CD4-positive, alpha-beta T cell treated with Interleukin-21 for 1 hour (primary cell): Measurements from ENCODE around the gene ATP13A1.
A peak's percentile ranks its signal among the peaks of the same experiment; 100 is the strongest.

Source experiments
- DNase-seq: peaks from one replicate; pipeline ENCODE4 v3.0.0-alpha.2; 2020

The ATP13A1 gene

DNA sequence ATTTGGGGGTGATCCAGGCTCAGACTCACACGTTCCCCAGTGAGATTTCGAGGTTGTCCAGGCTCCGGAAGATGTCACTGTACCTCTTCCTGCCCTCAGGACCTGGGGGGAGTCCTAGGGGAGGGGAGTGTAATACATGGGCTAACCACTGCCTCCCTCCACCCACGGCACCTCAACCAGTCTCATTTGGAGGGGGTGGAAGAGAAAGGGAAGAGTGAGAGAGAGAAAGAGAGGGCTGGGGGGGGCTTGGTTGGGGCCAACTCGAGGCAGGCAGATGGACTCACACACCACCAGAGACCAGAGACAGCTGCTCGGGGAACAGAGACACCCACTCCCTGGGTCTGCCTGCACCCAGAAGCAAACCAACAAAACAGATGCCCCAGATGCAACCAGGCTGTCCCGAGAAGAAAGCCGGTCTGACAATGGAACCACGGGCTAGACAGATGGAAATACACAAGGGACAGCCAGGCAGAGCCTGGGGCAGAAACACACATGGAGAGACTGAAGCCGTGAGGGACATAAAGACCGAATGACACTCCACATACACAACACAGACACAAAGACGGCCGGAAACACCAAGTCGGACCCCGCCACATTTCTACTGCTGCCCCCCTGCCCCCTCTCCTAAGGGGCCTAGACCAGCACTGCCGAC, 20.8 kb downstream of the ATP13A1 start:
- peak; percentile 72 for DNase-seq

DNA sequence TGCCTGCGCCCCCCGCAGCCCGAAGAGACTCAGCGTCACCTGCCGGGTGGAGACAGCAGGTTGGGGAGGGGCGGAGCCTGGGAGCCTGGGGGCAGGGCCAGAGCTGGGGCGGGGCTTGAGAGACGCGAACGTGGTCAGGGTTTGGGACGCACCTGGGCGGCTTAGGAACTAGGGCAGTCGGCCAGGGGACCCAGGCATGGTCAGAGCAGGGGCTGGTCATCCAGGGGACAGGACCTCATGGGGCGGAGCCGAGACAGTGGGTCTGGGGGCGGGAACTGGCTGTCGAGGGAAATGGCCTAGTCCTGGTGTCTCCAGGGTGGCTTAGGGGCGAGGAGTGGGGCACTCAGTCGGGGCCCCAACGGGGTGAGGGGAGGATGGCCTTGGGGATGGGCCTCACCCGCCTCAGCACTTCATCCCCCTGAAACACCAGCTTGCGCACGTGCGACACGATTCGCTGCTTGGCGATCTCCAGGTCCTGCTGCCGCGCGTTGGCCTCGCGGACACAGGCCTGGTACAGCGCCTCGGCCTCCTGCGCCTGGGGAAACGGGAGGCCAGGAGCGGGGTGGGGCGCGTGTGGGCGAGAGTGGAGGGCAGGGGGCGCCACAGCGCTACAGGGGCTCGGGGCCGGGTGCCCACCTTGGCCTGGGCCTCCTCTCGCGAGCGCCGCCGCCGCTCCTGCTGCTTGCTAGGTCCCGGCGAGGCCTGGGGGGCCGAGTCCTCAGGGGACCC, 25.8 kb downstream of the ATP13A1 start:
- no peak for DNase-seq

- DNase-seq, result no peak
These were observed 26.3 kb downstream of the ATP13A1 start for GRCh38 chr19:19637186-19637522.

DNA sequence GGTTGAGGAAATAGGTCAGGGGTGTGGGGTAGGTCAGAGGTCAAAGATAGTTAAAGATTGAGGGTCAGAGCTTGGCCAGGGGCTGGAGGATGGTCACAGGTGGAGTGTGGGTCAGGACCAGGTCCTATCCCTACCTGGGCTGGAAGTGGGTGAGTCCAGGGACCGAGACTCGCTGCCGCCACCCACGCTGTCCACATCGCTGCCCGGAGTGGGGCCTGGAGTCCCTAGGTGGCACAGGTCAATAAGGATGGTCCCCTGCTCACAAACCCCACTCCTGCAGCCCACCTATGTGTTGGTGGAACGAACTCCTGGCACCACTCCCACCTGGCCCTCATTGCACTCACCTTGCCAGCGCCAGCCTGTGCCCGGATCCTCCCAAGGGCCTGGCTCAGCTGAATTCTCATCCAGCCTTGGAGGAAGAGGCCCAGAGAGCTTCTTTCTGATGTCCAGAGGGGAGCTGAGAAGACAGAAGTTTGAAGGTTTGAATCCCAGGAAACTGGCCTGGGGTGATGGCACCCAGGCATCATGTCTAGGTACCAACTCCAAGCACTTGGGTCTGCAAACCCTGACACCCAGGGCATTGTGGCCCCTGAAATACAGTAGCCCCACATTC, 26.8 kb downstream of the ATP13A1 start:
- no peak for DNase-seq

DNA sequence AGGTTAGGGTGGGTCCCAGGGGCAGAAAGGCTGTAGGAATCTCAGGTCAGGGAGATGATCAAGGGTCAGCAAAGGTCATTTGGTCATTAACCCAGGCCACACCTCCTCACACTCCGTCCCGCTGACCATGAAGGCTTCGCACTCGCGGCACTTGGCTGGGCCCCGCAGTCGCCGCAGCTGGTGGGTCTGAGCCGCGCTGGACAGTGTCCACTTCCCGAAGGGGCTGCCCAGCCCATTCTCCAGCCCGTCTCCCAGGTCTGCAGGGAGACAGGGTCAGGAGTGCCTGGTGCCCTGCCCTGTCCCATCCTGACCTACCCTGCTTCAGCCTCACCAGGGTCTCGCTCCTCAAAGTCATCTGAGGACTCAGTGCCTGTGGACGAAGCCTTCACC, 28.2 kb downstream of the ATP13A1 start:
- no peak for DNase-seq

- no peak for DNase-seq
These were observed 28.8 kb downstream of the ATP13A1 start for GRCh38 chr19:19634516-19635312.

DNA sequence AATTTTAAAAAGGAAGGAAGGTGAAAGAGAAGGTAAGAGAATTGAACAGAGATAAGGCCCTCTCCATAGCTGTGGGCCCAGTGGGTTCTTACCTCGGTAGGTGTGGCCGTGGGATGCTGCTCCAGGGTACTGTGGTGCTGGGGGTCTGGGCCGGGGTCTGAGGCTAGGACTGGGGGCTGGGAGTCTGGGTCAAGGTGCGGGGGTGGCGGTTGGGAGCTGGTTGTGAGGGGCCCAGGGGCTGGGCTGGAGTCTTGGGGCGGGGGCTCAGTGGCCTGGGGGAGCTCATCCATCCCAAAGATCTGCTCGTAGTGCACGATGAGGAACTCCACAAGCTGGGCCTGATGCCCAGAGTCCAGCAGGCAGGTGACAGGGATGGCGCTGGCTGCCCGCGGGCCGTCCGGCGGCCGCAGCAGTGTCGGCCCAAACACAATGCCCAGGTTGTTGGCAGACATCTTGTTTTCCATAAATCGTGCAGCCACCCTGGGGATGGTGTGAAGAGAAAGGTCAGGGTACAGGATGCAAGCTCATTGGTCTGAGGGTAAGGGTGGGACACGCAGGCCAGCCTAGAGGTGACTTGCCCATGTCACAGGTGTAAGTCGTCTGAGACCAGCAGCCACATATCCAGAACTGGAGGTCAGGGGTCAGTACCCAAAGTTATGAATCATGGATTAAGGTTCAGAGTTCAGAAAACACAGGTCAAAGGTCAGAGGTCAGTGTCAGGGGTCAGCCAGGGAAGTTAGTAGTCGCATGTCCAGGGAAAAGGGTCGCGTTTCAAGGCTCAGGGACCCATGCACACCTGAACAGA, 29.6 kb downstream of the ATP13A1 start:
- DNase-seq, result no peak

- DNase-seq, result no peak
These were observed 30.8 kb downstream of the ATP13A1 start for GRCh38 chr19:19632661-19633060.

DNA sequence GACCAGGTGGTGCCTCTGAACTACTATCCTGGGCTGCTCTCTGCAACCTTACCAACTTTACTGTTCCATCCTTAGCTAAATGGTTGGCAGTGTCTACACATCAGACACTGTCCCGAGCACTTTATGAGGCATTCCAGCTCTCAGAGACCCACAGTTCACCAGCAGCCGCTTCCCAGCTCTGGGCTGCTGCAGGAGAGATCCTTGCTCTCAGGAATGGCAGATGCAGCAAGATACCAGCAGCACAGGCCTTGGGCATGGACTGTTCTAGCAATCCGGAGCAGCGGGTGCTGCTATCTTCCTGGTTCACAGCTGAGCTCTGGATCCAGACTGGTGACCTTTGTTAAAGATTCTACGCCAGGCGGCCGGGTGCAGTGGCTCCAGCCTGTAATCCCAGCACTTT, 32.1 kb downstream of the ATP13A1 start:
- no peak for DNase-seq

DNA sequence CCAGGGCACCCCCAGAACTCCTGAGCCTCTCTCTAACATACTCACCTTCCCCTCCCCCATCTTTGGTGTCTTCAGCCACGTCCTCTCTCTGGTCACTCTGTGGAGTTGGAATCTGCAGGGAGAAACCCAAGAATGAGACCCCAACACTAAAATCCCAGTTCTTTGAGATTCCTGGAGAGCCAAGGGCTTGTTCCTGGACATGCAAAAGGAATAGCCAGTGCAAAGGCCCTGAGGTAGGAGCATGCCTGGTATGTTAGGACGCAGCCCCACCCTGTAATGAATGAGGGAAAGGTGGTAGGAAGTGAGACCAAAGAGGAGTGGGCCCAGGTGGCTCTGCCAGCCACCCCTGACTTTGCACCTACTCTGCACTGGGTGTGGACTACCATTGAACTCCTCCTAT, 33.0 kb downstream of the ATP13A1 start:
- DNase-seq, result no peak

DNA sequence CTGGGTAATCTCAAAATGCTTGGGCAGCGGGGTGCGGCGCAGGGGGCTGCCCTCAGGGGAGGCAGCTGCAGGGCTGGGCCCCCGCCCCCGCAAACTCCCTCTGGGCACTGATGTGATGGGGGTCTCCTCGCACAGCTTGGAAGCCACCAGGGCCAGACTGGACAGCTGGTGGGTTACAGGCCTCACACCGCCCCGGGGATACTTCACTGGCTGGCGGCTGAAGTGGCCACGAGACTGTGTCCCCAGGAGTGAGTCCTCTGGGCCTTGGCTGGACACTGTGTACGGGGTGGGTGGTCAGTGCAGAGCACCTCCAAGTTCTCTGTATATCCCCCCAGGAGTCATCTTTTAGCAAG, 33.4 kb downstream of the ATP13A1 start:
- no peak for DNase-seq

GRCh38 chr19:19628501-19629134, 34.9 kb downstream of the ATP13A1 start:
- peak; percentile 27 for DNase-seq

DNA sequence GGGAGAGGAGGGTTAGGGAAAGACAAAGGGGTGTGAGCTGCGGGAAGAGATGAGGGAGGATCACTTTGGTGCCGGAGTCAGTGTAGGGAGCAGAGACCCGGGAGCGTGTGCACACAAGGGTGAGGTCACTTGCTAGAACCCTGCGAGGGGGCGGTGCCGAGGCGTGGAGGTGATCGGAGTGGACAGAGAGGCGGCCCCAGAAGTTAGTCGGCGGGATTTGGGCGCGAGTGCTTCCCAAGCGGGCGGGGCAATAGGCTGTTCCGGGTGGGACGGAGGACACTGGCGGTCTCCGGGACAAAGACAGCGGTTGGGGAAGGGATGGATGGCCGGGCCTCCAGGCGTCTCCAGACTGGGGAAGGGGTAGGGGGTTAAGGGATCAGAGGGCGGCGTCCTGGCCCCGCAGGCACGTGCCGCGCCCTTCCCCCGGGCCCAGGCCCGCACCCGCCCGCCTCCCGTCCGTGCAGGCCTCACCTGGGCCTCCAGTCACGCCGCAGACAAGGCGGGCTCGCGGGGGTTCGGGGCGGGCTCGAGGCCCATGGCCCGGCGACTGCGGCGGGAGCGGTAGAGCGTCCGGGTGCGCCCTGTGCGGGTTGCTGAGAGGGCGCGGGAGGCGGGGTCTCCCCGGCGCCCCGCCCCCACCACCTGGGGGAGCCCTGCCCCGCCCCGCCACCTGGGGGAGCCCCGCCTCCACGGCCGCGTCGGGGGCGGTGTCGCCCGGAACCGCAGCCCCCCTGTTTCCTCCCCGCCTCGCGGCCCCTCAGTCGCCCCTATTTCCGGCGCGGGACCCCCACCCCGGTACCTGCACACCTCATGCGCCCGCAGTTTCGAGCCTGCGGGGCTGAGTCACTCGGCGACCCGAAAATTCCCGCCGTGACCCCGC, 35.6 kb downstream of the ATP13A1 start, which contains the start of gene LPAR2:
LPAR2 (minus strand) TSS at position 600 of the 880 bp plus-strand sequence. CDS start 945 bp downstream, outside the sequence.
- DNase-seq, result peak; percentile 84

- DNase-seq, result no peak
These were observed 36.7 kb downstream of the ATP13A1 start for GRCh38 chr19:19626516-19627472.

GRCh38 chr19:19624032-19624570, 39.4 kb downstream of the ATP13A1 start:
- no peak for DNase-seq

- no peak for DNase-seq
These were observed 40.1 kb downstream of the ATP13A1 start for GRCh38 chr19:19623383-19623782.

GRCh38 chr19:19619849-19620210, 43.6 kb downstream of the ATP13A1 start:
- DNase-seq, result no peak

- DNase-seq, result no peak
These were observed 44.2 kb downstream of the ATP13A1 start for GRCh38 chr19:19619181-19619848.
